ENCODE measurements around the gene SHFL.

Gene SHFL

DNA sequence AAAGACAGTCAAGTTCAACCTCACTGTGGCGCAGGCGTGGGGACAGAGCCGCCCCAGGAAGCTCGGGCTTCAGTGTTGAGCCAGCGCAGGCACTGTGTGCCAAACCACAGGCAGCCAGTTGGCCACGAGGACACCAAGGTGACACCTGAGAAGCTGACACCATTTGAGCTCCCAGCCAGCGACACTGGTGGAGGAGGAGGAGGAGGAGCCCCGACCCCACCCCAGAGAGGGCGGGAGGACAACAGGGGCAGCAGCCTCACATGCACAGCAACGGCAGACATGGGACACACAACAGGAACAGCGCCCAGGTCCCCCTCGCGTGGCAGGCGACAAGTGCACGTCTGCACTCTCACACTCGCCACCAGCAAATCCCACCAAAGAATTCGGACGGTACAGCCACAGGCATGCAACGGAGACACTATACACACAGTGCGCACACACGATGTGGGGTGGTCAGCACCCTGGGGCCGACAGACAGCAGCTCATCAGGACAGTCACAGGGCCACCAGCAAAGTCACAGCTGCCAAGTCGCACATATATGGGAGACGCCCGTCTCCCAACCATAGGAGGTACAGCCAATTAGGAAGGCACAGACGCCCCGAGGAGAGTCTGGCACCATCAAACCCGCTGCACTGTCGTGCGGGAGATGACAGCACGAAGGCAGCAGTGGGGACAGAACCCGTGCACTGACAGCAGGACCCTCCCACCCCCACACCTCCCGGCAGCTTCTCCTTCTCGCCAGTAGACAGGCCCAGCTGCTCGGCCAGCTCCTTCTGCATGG lies 30.2 kb downstream of the SHFL start:
- H3K36me3 ChIP-seq (ENCODE audit: control insufficient read depth, insufficient read depth, low read length), result peaks cover 55% of the 10 kb centered on the region

GRCh38 chr19:10116866-10117616 lies 30.9 kb downstream of the SHFL start:
- Histone ChIP-seq H3K4me3 (ENCODE audit: low read depth, low read length) (no peak overlapping the region), H3K9ac (ENCODE audit: low read length) (no peak overlapping the region), H3K4me1 (ENCODE audit: control insufficient read depth, insufficient read depth, low read length) (peaks cover 5% of the 10 kb centered on the region; the same call in 1 of the 2 replicates), H3K27me3 (ENCODE audit: control insufficient read depth, insufficient read depth, low read length) (no peaks in the 10 kb centered on the region), H3K36me3 (ENCODE audit: control insufficient read depth, insufficient read depth, low read length) (peaks cover 48% of the 10 kb centered on the region), H3K9me3 (ENCODE audit: control insufficient read depth, insufficient read depth, low read depth, low read length) (no peaks in the 10 kb centered on the region), H3K27ac (ENCODE audit: low read depth, low read length) (no peak overlapping the region)

More for the DNA sequence above, 30.2 kb downstream of the SHFL start:
- Histone ChIP-seq H3K27ac (ENCODE audit: low read depth, low read length) (no peak overlapping the region), H3K9me3 (ENCODE audit: control insufficient read depth, insufficient read depth, low read depth, low read length) (no peaks in the 10 kb centered on the region), H3K4me1 (ENCODE audit: control insufficient read depth, insufficient read depth, low read length) (peaks cover 5% of the 10 kb centered on the region; the same call in 1 of the 2 replicates), H3K4me3 (ENCODE audit: low read depth, low read length) (no peak overlapping the region), H3K27me3 (ENCODE audit: control insufficient read depth, insufficient read depth, low read length) (no peaks in the 10 kb centered on the region), H3K9ac (ENCODE audit: low read length) (no peak overlapping the region)

GRCh38 chr19:10118960-10119359 lies 32.8 kb downstream of the SHFL start:
- Histone ChIP-seq H3K4me3 (ENCODE audit: low read depth, low read length) (peak overlapping the region; percentile 92), H3K9me3 (ENCODE audit: control insufficient read depth, insufficient read depth, low read depth, low read length) (no peaks in the 10 kb centered on the region), H3K27me3 (ENCODE audit: control insufficient read depth, insufficient read depth, low read length) (no peaks in the 10 kb centered on the region), H3K27ac (ENCODE audit: low read depth, low read length) (peak overlapping the region; percentile 82; the same call in 1 of the 2 replicates), H3K36me3 (ENCODE audit: control insufficient read depth, insufficient read depth, low read length) (peaks cover 45% of the 10 kb centered on the region), H3K4me1 (ENCODE audit: control insufficient read depth, insufficient read depth, low read length) (peaks cover 5% of the 10 kb centered on the region; the same call in 1 of the 2 replicates), H3K9ac (ENCODE audit: low read length) (peak overlapping the region; percentile 96)

DNA sequence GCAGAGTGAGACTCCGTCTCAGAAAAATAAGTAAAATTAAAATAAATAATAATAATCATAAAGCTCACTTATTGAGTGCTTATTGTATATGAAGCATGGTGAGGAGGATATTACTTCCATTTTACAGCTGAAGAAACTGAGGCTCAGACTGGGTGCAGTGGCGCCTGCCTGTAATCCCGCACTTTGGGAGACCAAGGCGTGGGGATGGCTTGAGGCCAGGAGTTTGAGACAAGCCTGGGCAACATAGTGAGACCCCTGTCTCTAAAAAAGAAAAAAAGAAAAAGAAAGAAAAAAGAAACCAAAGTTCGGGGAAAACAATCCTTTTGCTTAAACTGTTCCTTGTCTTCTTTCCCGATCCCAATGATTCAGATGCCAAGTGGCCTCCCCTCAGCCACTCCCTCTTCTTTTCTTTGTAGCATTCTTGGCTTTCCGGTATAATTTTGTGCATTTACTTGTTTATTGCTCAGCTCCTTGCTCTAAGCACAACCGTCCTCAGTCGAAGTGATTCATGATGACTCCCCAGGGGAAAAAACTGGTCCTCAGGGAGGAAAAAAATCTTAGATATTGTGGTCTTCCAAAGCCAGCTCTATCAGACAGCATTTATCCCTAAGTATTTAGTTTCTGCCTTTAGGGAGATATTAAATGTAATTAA lies 34.5 kb downstream of the SHFL start:
- Histone ChIP-seq H3K4me3 (ENCODE audit: low read depth, low read length) (no peak overlapping the region), H3K4me1 (ENCODE audit: control insufficient read depth, insufficient read depth, low read length) (peaks cover 5% of the 10 kb centered on the region; the same call in 1 of the 2 replicates), H3K9ac (ENCODE audit: low read length) (no peak overlapping the region), H3K9me3 (ENCODE audit: control insufficient read depth, insufficient read depth, low read depth, low read length) (no peaks in the 10 kb centered on the region), H3K27me3 (ENCODE audit: control insufficient read depth, insufficient read depth, low read length) (no peaks in the 10 kb centered on the region), H3K36me3 (ENCODE audit: control insufficient read depth, insufficient read depth, low read length) (peaks cover 34% of the 10 kb centered on the region), H3K27ac (ENCODE audit: low read depth, low read length) (no peak overlapping the region)

DNA sequence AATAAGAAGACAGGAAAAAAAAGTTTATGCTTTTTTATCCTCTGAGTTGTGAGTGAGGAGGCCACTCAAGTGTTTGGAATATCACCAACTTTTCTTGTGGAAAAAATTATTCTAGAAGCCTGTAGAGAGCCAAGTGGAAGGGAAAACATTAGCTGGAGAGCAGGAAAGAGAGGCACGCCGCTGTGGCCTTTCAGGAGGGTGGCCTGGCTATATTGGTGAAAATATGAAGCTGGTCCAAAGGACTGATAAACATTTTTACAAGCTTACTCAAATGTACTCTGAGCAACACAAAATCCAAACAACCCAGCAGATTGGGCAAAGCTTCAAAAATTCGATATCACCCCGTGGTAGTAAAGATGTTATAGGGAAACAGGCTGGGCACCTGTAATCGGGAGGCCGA lies 35.9 kb downstream of the SHFL start:
- Histone ChIP-seq H3K9ac (ENCODE audit: low read length) (no peak overlapping the region), H3K9me3 (ENCODE audit: control insufficient read depth, insufficient read depth, low read depth, low read length) (no peaks in the 10 kb centered on the region), H3K27me3 (ENCODE audit: control insufficient read depth, insufficient read depth, low read length) (no peaks in the 10 kb centered on the region), H3K4me1 (ENCODE audit: control insufficient read depth, insufficient read depth, low read length) (peaks cover 5% of the 10 kb centered on the region; the same call in 1 of the 2 replicates), H3K4me3 (ENCODE audit: low read depth, low read length) (no peak overlapping the region), H3K27ac (ENCODE audit: low read depth, low read length) (no peak overlapping the region), H3K36me3 (ENCODE audit: control insufficient read depth, insufficient read depth, low read length) (peaks cover 22% of the 10 kb centered on the region)

GRCh38 chr19:10124429-10124828 lies 38.3 kb downstream of the SHFL start:
- Histone ChIP-seq H3K36me3 (ENCODE audit: control insufficient read depth, insufficient read depth, low read length) (peaks cover 20% of the 10 kb centered on the region), H3K9ac (ENCODE audit: low read length) (no peak overlapping the region), H3K4me3 (ENCODE audit: low read depth, low read length) (no peak overlapping the region), H3K27me3 (ENCODE audit: control insufficient read depth, insufficient read depth, low read length) (no peaks in the 10 kb centered on the region), H3K9me3 (ENCODE audit: control insufficient read depth, insufficient read depth, low read depth, low read length) (no peaks in the 10 kb centered on the region), H3K27ac (ENCODE audit: low read depth, low read length) (no peak overlapping the region), H3K4me1 (ENCODE audit: control insufficient read depth, insufficient read depth, low read length) (no peaks in the 10 kb centered on the region)

- Histone ChIP-seq H3K4me3 (ENCODE audit: low read depth, low read length) (no peak overlapping the region), H3K36me3 (ENCODE audit: control insufficient read depth, insufficient read depth, low read length) (peaks cover 34% of the 10 kb centered on the region), H3K9ac (ENCODE audit: low read length) (no peak overlapping the region), H3K27me3 (ENCODE audit: control insufficient read depth, insufficient read depth, low read length) (no peaks in the 10 kb centered on the region), H3K27ac (ENCODE audit: low read depth, low read length) (no peak overlapping the region), H3K4me1 (ENCODE audit: control insufficient read depth, insufficient read depth, low read length) (no peaks in the 10 kb centered on the region), H3K9me3 (ENCODE audit: control insufficient read depth, insufficient read depth, low read depth, low read length) (no peaks in the 10 kb centered on the region)
Observed at GRCh38 chr19:10126213-10126639, 40.1 kb downstream of the SHFL start.

- Histone ChIP-seq H3K9me3 (ENCODE audit: control insufficient read depth, insufficient read depth, low read depth, low read length) (no peaks in the 10 kb centered on the region), H3K4me1 (ENCODE audit: control insufficient read depth, insufficient read depth, low read length) (no peaks in the 10 kb centered on the region), H3K9ac (ENCODE audit: low read length) (no peak overlapping the region), H3K4me3 (ENCODE audit: low read depth, low read length) (no peak overlapping the region), H3K27me3 (ENCODE audit: control insufficient read depth, insufficient read depth, low read length) (no peaks in the 10 kb centered on the region), H3K27ac (ENCODE audit: low read depth, low read length) (no peak overlapping the region), H3K36me3 (ENCODE audit: control insufficient read depth, insufficient read depth, low read length) (peaks cover 85% of the 10 kb centered on the region)
Observed at GRCh38 chr19:10132905-10133304, 46.8 kb downstream of the SHFL start.

DNA sequence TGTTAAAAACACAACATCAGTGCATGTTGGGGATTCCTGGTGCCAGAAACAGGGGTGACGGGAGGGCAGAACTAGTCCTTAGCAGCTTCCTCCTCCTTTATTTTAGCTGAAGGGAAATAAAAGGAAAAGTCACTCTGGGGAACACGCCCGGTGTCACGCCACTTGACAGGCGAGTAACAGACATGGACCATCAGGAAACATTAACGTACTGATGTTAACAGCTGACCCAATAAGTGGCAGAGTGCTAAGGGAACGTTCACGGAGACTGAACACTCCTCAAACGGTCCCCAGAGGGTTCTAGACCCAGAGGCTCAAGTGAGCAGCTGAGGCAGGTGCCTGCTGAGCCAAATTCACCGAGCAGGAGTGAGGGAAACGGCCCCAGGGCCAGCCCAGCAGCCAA lies 47.5 kb downstream of the SHFL start:
- Histone ChIP-seq H3K9me3 (ENCODE audit: control insufficient read depth, insufficient read depth, low read depth, low read length) (no peaks in the 10 kb centered on the region), H3K27me3 (ENCODE audit: control insufficient read depth, insufficient read depth, low read length) (no peaks in the 10 kb centered on the region), H3K4me1 (ENCODE audit: control insufficient read depth, insufficient read depth, low read length) (no peaks in the 10 kb centered on the region), H3K36me3 (ENCODE audit: control insufficient read depth, insufficient read depth, low read length) (peaks cover 86% of the 10 kb centered on the region), H3K4me3 (ENCODE audit: low read depth, low read length) (no peak overlapping the region), H3K27ac (ENCODE audit: low read depth, low read length) (no peak overlapping the region), H3K9ac (ENCODE audit: low read length) (no peak overlapping the region)

GRCh38 chr19:10134040-10134439 lies 47.9 kb downstream of the SHFL start:
- Histone ChIP-seq H3K27ac (ENCODE audit: low read depth, low read length) (no peak overlapping the region), H3K9me3 (ENCODE audit: control insufficient read depth, insufficient read depth, low read depth, low read length) (no peaks in the 10 kb centered on the region), H3K4me1 (ENCODE audit: control insufficient read depth, insufficient read depth, low read length) (no peaks in the 10 kb centered on the region), H3K9ac (ENCODE audit: low read length) (no peak overlapping the region), H3K27me3 (ENCODE audit: control insufficient read depth, insufficient read depth, low read length) (no peaks in the 10 kb centered on the region), H3K4me3 (ENCODE audit: low read depth, low read length) (no peak overlapping the region), H3K36me3 (ENCODE audit: control insufficient read depth, insufficient read depth, low read length) (peaks cover 89% of the 10 kb centered on the region)
